ENCODE data around the gene GRIK3.

DNA sequence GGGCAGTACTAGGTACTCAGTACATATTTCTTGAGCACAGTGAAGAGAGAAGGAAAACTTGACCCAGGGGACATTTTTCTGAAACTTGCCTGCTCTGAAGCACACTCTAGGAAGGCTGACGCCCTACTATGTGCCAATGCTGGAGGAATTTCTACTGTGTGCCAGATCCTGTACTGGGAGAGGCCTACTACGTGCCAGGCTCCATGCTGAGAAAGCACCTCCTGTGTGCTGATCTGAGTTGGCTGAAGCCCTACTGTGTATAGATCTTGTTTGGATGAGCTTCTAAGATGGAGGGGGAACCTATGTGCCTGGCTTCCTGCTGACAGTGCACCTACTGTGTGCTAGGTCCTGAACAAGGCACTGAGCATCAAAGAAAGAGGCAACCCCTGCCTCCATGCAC, 86.2 kb downstream of the GRIK3 start:
- TF ChIP-seq CREB1 (CRISPR knock-in tag; IDR thresholded peaks at IDR 0.05) (no peak), TCF7 (CRISPR knock-in tag; IDR thresholded peaks at IDR 0.05; ENCODE audit: low read depth) (no peak)

All from WTC11 (cell line).